GM12878 (cell line): ENCODE data around the gene ATXN3. TPM values are rescaled to one million over a fixed set of nuclear protein-coding genes. Genes with fewer than 3 reads are reported as not detected.

Experiments used
- ASH2L ChIP-seq: fragments of 300-600, 200-600 bp; sonication (generic); IDR thresholded peaks from 2 replicates; pipeline ENCODE4 v1.6.1; 2017; ENCODE audit warnings: low read depth, mild to moderate bottlenecking, borderline replicate concordance
- ATF2 ChIP-seq: IDR thresholded peaks from 2 replicates; pipeline ENCODE4 v1.6.1; 2012; ENCODE audit warnings: low read length, inconsistent platforms
- ATF3 ChIP-seq: IDR thresholded peaks from 2 replicates; pipeline ENCODE4 v1.6.1; 2011; ENCODE audit warnings: low read depth, mild to moderate bottlenecking, low read length, moderate library complexity, borderline replicate concordance; ENCODE audit errors: extremely low read depth
- ATF7 ChIP-seq: fragments of 450-650 bp; IDR thresholded peaks from 2 replicates; pipeline ENCODE4 v1.6.1; 2016; ENCODE audit warnings: low read depth, mild to moderate bottlenecking
- E2F4 ChIP-seq: IDR thresholded peaks from 2 replicates; pipeline ENCODE4 v1.6.1; 2012; ENCODE audit warnings: low read depth, low read length, improper control_type of control experiment
- ELK1 ChIP-seq: IDR thresholded peaks from 2 replicates; pipeline ENCODE4 v1.6.1; 2012; ENCODE audit warnings: low read depth, low read length, improper control_type of control experiment
- FOXM1 ChIP-seq: IDR thresholded peaks from 2 replicates; pipeline ENCODE4 v1.6.1; 2012; ENCODE audit warnings: low read depth, mild to moderate bottlenecking, inconsistent platforms, low read length, moderate library complexity
- GATAD2B ChIP-seq: fragments of 450-650 bp; conservative IDR thresholded peaks from 2 replicates; pipeline ENCODE4 v1.6.1; 2017; ENCODE audit warnings: low read depth, mild to moderate bottlenecking, moderate library complexity
- IRF5 ChIP-seq: fragments of 450-650 bp; IDR thresholded peaks from 2 replicates; pipeline ENCODE4 v1.6.1; 2017; ENCODE audit warnings: borderline replicate concordance
- KAT2A ChIP-seq: conservative IDR thresholded peaks from 2 replicates; pipeline ENCODE4 v1.6.1; 2011; ENCODE audit warnings: low read depth, low read length; ENCODE audit not compliant: control insufficient read depth
- NBN ChIP-seq: fragments of 450-650 bp; IDR thresholded peaks from 2 replicates; pipeline ENCODE4 v1.6.1; 2016
- RELB ChIP-seq: fragments of 450-650 bp; IDR thresholded peaks from 2 replicates; pipeline ENCODE4 v1.6.1; 2017; ENCODE audit warnings: low read depth, mild to moderate bottlenecking, moderate library complexity
- RUNX3 ChIP-seq: IDR thresholded peaks from 2 replicates; pipeline ENCODE4 v1.6.1; 2012; ENCODE audit warnings: low read length, inconsistent platforms
- USF2 ChIP-seq: IDR thresholded peaks from 2 replicates; pipeline ENCODE4 v1.6.1; 2011; ENCODE audit warnings: low read depth, low read length, improper control_type of control experiment, borderline replicate concordance
- YBX1 ChIP-seq: fragments of 450-650 bp; IDR thresholded peaks from 2 replicates; pipeline ENCODE4 v1.6.1; 2016; ENCODE audit warnings: antibody characterized with exemption
- ZNF24 ChIP-seq: fragments of 450-650 bp; IDR thresholded peaks from 2 replicates; pipeline ENCODE4 v1.6.1; 2017; ENCODE audit warnings: antibody characterized with exemption, mild to moderate bottlenecking
- ZNF687 ChIP-seq: fragments of 450-650 bp; IDR thresholded peaks from 2 replicates; pipeline ENCODE4 v1.6.1; 2017; ENCODE audit warnings: mild to moderate bottlenecking, moderate library complexity
- polyA plus RNA-seq, 11 experiments: library from polyadenylated mRNA; depleted of rRNA in 4 of 11; unstranded in 6 of 11; stranded (reverse) in 5 of 11; fragments of >200 nt; fragmentation: Nextera tagmentation in 4 of 11; fragmentation: Illumina TruSeq in 1 of 11; extraction: Ambion mirVana in 4 of 11; extraction: Trizol in 1 of 11; gene quantifications; 1 replicate in 1 of 11; 2 replicates in 10 of 11; pipeline versions ENCODE4 v1.2.1 to v1.2.3, GENCODE V29; 2011 to 2016; ENCODE audit warnings: inconsistent platforms in 2 of 11, missing spikeins in 2 of 11, low read depth in 1 of 11
- total RNA-seq, 4 experiments: library from RNA; depleted of rRNA in 3 of 4; stranded (reverse); fragments of >200 nt in 3 of 4; fragmentation: Illumina TruSeq in 1 of 4; extraction: Trizol in 1 of 4; gene quantifications; 2 replicates each; pipeline versions ENCODE4 v1.2.1 to v1.2.3, GENCODE V29; 2013 to 2021

ATXN3 gene
- total and polyA plus RNA-seq, 10 of the 15 experiments (the other 5 are each of a cell fraction or from before 2014, with no cell fraction given), result 15.1 to 27.3 (median 19.2) TPM

GRCh38 chr14:92039719-92040430, 66.5 kb downstream of the ATXN3 start, which contains the start of gene TRIP11 (continued):
- TF ChIP-seq IRF5 (no peak), ATF3 (no peak), KAT2A (no peak), ATF7 (no peak), FOXM1 (peak; percentile 13; the same call in 1 of the 2 replicates), NBN (peak; percentile 85; the same call in 1 of the 2 replicates), ELK1 (peak; percentile 70), RUNX3 (peak; percentile 98), ASH2L (no peak), GATAD2B (peak; percentile 68), RELB (peak; percentile 91; the same call in 1 of the 2 replicates), YBX1 (no peak), ZNF24 (peak; percentile 66), ATF2 (no peak), USF2 (no peak), E2F4 (0 out of 2 replicates have a peak, but pooled peaks have one; percentile 26), ZNF687 (peak; percentile 84)
